Measurements from ENCODE around the gene RTEL1. TPM values are rescaled to one million over a fixed set of nuclear protein-coding genes. Genes with fewer than 3 reads are reported as not detected.

Gene RTEL1
- total and polyA plus RNA-seq, 9 of the 15 experiments (the other 6 are each of a cell fraction or from before 2014, with no cell fraction given) = 0.36 to 61.0 (median 17.9) TPM

- TF ChIP-seq SMARCA5 (IDR thresholded peaks at IDR 0.05) (no peak), MTA3 (IDR thresholded peaks at IDR 0.05; ENCODE audit: borderline replicate concordance) (peak; percentile 46; the same call in 1 of the 2 replicates), NCOA2 (IDR thresholded peaks at IDR 0.05; ENCODE audit: partially characterized antibody in 2 of 2) (no peak), CCNT2 (IDR thresholded peaks at IDR 0.05; ENCODE audit: borderline replicate concordance, extremely low read depth, insufficient read length, low read depth, low read length) (peak; percentile 53), TCF15 (CRISPR knock-in tag; IDR thresholded peaks at IDR 0.05) (no peak), NR2C2 (CRISPR knock-in tag; IDR thresholded peaks at IDR 0.05) (no peak), NR2C2 (tag; IDR thresholded peaks at IDR 0.05) (no peak), MAFK (IDR thresholded peaks at IDR 0.05; ENCODE audit: low read length) (no peak), RBM15 (IDR thresholded peaks at IDR 0.05; ENCODE audit: insufficient read depth, low read length) (no peak), XRCC3 (IDR thresholded peaks at IDR 0.05) (no peak), ZBTB49 (CRISPR knock-in tag; IDR thresholded peaks at IDR 0.05; ENCODE audit: borderline replicate concordance) (no peak), ZNF324 (CRISPR knock-in tag; IDR thresholded peaks at IDR 0.05) (no peak), ARID2 (IDR thresholded peaks at IDR 0.05) (no peak), ZNF408 (CRISPR knock-in tag; IDR thresholded peaks at IDR 0.05; ENCODE audit: low read depth) (no peak), SAP30 (IDR thresholded peaks at IDR 0.05; ENCODE audit: borderline replicate concordance, insufficient read depth, low read depth, low read length, poor library complexity, severe bottlenecking) (no peak), GATAD2A (IDR thresholded peaks at IDR 0.05) (no peak), NR2F6 (CRISPR knock-in tag; IDR thresholded peaks at IDR 0.05) (no peak), STAT6 (CRISPR knock-in tag; IDR thresholded peaks at IDR 0.05) (no peak), ZNF57 (CRISPR knock-in tag; IDR thresholded peaks at IDR 0.05) (no peak), NFE2 (IDR thresholded peaks at IDR 0.05; ENCODE audit: low read depth) (no peak), NBN (IDR thresholded peaks at IDR 0.05; ENCODE audit: low read depth) (no peak), NRF1 (conservative IDR thresholded peaks at IDR 0.05 in 1 of 2, IDR thresholded peaks at IDR 0.05 in 1 of 2) (no peak; a peak in 1 of 4 replicates), ZBTB17 (CRISPR knock-in tag; IDR thresholded peaks at IDR 0.05) (0 out of 2 replicates have a peak, but pooled peaks have one; percentile 18), MEIS2 (IDR thresholded peaks at IDR 0.05; ENCODE audit: partially characterized antibody) (no peak)
Measured at GRCh38 chr20:63739130-63740069, 81.3 kb downstream of the RTEL1 start, which contains the start of gene SLC2A4RG (continued).
